NCI-H2107 (cell line): ENCODE results near the gene ZNRD2.

Experiments used
- DNase-seq: peaks from one replicate; lab custom pipeline; 2025; lab: John Stamatoyannopoulos, UW

Gene ZNRD2

DNA sequence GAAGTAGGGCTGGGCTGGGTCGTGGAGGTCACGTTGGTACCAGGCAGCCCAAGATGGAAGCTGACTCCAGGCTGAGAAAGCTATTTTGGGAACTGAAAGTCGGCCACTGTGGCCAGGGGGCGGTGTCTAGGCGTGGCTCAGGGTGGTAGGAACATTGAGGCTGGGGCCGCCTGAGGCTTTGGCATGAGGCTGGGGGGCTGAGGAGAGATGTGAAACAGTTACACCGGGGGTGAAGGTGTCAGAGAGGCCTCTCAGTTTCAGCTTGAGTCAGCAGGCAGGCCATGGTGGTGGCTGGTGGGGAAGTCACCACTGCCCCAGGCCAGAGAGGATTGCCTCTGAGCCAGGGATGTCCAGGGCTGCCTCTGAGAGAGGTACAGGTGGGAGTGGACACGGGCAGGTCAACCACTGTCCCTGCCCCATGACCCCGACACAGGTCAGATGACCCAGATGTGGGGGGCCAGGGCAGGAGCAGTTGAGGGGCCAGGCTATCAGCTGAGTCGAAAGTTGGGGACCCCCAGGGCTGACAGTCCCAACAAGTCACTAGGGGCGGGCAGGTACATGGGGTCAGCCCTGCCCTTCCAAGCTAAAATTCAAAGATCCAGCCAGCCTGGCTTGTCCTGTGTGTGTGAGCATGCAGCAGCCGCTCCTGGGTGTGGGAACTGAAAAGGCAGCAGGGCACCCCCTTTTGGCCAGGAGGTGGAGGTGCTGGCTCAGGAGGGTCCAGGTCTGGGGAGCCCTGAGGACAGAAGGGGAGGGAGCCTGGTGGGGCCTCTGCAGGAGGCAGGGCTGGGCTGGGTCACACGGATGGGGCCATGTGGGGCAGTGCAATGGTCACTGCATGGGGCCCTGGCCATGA is 18.1 kb downstream of the ZNRD2 start:
- no peak for DNase-seq

DNA sequence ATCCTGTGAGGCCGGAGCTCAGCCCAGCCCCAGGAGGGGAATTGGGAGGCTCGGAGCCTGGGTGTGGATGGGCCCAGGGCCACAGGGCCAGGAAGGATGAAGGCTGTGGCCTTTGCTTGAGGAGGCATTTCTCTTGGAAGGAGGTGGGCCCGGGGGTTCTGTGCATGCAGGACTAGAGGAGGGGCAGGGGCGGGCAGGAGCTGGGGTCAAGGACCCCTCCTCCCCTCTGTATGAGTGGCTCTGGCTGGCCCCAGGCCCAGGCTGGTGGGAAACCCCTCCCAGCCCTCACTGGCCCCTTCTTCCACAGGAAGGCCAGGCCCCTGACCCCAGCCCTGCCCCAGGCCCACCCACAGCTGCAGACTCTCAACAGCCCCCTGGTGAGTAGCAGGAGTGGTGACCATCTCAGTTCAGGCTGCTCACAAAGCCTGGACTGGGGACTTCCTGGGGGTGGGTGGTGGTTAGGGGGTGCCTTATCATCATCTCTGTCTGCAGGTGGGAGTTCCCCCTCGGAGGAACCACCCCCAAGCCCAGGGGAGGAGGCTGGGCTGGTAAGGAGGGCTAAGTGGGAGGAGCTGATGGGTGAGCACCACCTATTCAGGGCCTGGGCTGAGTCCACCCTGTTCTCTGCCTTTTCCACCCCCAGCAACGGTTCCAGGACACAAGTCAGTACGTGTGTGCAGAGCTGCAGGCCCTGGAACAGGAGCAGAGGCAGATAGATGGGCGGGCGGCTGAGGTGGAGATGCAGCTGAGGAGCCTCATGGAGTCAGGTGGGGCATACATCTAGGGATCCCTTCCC is 19.4 kb downstream of the ZNRD2 start:
- DNase-seq = no peak

DNA sequence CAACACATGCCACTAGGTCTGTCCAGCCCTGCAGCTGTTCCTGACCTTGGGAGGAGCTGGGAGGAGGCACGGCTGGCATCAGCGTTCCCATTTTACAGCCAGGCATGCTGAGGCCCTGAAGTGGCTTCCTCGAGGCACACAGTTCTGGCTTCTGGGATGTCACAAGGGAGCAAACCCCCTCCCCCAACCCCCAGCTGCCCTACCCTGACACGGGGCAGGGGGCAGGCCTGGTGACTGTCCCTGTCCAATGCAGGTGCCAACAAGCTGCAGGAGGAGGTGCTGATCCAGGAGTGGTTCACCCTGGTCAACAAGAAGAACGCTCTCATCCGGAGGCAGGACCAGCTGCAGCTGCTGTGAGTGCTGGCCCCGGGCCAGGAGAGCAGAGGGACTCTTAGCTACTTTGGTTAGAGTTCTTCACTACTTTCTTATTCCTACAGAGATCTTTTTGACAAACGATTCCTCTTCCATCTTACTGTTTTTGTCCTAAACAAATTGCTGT is 20.0 kb downstream of the ZNRD2 start:
- no peak for DNase-seq

DNA sequence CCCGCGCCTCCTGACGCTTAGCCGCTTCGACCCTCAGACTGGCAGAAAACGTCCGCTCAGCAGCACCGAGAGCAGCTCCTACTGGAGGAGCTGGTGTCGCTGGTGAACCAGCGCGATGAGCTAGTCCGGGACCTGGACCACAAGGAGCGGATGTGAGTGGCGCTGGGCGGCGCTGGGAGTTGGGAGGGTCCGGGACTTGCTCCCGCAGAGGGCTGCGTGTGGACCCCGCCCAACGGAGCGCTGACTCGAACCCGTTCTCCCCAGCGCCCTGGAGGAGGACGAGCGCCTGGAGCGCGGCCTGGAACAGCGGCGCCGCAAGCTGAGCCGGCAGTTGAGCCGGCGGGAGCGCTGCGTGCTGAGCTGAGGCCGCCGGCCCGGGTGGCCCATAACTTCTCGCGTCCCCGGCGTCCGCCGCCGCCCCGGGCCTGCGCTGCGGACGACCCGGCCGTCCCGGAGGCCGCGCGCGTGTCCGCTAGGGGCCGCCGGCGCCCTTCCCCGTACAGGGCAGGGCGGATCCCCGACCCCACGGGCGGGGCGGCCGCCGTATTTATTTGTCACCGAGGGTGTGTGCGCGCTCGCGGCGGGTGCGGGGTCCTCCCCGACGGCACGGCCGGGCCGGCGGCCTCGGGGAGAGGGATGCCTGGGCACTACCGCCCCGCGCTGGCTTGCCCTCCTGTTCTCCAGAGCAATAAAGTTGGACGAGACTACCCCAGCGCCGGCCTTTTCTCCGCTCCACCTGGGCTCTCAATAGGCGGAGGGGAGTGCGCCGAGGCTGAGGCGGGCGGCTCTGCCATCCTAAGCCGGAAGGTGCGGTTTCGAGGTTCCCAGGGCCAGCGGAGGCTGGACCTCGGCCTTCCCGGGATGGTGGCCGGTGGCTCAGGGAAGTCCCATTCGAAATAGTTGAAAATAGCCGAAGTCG is 21.9 kb downstream of the ZNRD2 start:
- no peak for DNase-seq

DNA sequence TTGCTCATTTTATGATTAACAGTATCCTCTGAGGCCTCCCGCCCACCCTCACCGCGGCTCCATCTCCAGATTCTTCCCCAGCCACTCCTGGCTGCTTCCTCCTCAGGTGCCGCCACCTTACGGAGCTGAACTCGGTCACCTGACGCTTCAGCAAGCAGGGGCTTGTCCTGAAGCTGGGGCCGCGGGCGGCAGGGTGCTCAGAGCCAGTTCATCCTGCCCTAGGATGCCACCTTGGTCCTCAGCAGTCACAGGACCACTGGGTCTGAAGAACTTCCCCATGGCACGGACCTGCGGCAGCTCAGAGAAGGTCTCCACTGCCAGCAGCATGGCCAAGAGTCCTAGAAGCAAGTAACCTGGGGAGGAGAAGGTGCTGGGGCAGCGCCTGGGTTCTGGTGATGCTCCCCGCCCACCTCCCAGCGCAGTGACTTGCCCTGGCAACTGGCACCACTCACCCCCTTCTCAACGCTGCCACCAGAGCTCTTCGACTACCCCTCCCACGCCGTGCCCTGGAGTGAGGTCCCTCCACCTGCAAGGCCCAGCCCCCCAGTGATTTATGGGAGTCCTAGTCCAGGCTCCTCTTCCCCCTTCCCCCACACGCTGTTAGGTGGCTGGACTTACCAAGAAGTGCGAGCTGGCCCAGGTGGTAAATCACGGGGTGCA is 22.7 kb downstream of the ZNRD2 start:
- DNase-seq = no peak

DNA sequence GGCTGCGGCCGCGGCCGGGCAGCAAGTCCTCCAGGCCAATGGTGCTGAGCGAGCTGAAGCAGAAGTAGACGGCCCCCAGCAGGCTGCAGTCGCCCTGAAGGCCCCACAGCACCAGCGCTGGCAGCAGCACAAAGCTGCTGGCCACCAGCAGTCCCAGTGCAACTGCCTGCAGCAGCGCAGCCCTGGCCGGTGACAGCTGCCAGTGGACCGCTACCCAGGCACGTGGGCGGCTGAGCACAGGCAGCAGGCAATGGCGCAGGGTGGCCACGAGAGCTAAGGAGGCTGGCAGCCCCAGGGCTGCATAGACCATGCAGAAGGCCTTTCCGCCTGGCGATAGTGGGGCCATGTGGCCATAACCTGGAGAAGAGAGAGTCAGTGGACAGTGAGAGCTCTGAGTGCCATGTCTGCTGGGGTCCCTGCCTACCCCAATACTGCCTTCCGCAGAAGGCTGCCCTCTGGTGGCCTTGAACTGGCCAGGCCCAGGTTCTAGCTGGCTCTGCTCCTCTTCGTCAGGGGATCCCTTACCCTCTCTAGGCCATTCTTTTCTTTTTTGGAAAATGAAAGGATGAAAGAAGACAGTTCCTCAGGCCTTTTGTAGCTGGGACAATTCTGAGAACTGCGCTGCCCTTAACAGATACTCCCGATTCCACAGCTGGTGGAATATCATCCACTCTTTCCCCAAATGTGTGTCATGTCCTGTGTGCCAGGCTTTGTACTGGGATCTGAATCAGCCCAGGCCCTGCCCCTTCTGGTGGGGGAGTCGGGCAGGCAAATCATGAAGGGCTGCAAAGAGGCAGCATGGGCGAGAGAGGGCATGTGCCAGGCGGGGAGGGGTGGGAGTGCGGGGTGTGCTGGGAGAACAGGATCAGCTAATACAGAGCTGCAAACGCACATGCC is 23.5 kb downstream of the ZNRD2 start:
- DNase-seq = no peak

DNA sequence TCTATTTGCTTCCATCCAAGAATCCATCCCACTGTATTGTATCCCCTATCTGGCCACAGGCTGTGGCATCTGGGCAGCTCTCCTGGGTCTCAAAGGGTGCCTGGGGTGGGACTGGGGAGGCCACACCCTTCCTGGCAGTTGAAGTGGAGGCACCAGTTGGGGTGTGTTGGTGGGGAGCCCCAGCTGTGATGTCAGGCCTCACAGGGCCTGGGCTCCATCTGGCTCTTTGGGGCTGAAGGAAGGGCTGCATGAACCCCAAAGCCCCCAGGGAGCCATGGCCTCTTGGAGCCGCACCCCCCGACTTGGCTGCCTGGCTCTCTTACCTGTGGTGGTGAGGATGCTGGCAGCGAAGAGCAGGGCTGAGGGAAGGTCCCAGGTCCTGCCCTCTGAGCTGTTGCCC is 24.9 kb downstream of the ZNRD2 start:
- DNase-seq = no peak

DNA sequence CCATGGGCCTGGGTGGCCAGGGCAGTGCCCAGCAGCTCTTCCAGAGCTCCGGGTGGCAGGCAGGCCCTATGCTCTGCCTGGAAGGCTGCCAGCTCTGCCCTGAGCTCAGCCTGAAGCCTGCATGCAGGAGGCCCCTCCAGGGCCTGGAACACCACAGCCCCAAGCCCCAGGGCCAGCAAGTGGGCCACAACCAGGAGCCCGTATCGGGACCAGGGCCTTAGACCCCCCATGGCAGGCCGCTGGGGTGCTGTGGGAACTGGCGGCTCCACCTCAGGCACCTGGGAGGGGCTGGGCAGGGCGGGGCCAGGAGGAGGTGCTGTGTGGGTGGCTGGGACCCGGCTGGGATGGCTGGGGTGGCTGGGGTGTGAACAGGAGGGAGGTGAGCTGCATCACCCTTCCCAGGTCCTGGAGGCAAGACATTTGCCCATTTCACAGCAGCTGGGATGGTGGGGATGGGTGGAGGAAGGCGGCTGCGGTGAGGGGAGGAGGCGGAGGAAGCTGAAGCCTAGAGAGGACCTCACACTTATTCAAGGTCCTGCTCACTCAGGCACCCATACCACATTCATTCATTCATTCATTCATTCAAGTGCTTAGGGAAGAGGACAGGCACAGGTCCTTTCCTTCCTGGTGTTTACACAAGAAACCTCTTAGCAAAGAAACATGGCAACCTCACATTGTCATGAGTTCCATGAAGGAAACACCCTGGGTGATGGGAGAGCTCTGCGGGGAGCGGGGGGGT is 25.4 kb downstream of the ZNRD2 start, which contains the start of gene KCNK7:
Gene KCNK7 (minus strand): TSS at position 258 of the 739 bp plus-strand sequence. CDS start 28 bp downstream, at position 230.
- no peak for DNase-seq

DNA sequence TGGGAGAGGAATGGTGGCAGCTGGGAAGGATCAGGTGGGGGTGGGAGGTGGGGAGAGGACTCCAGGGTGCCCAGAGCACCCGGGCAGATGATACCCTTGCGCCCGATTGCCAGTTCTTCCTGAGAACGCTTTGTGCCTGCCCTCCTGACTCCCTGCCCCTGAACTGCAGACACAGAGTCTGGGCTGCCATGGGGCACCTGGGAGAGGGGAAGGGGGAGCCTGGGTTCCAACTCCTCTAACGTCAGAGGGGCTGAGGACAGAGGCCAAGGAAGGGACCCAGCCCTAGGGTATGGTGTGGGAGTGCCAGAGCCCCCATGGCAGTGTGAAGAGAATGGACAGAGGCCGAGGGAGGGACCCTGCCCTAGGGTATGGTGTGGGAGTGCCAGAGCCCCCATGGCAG is 26.2 kb downstream of the ZNRD2 start:
- no peak for DNase-seq

DNA sequence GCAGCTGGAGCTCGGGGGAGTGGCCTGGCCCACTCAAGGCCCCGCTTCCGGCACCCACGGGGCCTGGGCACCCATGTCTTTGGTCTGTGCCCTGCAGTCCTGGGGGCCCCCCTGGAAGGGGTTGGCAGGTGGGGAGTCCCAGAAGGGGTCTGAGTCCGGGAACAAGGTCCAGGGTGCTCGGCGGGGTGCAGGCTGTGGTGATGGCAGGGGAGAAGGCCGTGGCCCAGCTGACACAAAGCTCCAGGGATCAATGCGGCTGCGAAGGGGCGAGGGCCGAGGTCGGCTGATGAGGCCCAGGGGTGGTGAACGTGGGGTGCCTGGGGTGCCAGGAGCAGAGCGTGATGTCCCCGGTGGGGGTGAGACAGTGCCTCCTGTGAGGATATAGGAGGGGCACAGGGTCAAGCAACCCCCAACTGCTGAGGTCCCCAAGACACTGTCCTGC is 28.0 kb downstream of the ZNRD2 start:
- no peak for DNase-seq

DNA sequence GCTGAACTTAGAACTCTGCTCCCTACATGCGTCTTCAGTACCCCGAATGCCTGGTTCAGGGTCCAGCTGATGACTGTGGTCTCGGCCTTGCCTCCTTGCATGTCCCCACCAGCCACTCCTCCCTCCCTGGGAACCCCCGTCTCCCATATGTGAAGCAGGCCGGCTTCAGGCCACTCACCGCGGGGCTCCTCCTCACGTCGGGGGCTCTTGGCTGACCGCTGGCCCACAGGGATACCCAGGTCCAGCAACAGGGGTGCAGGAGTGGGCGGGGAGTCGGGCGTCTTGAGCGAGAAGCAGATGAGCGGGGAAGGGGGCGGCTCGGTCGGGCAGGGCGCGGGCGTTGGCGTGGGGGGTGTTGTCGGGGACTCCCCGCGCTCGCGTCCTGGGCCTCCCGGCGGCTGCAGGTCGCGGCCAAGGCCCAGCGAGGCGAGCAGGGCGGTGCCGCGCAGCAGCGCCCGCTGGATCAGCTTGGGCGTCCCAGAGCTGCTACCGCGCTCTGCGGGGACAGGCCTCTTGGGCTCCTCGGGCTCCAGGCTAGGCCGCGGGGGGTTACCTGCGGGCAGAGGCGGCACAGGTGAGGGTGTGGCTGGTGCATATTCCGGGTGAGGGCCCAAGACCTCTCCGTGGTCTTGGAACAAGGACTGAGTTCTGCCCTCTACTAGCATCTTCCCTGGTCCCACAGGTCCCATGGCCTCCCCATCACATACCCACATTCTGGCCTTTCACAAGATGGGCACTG is 29.1 kb downstream of the ZNRD2 start:
- no peak for DNase-seq

DNA sequence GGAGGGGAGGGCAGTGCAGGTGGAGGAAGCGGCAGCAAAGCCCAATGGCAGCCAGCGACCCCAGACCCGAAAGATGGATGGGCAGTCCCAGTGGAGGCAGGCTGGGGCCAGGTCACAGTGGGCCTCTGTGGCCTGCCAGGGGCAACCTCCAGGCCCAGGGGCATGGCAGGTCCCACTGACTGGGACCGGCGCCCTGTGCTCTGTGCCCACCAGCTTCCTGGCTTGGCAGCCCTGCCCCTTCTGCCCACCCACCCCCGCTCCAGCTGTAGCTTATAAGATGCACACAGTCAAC is 29.6 kb downstream of the ZNRD2 start:
- no peak for DNase-seq

DNA sequence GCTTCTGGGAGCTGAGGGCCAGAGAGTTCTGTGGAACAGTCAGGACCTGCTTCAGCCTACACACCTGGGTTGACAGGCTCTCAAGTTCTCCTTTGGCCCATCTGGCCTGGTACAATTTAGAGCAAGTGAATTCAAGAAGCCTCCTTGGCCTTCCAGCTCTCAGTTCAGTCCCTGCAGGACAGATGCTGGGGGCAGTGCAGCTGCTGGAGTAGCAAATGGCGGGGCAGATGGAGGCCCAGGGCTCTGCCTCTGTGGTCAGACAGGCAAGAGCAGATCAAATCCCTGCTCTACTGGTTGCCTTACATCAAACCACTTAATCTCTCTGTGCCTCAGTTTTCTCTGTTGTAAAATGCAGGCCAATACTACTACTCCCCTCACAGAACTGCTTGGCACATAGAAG is 34.0 kb downstream of the ZNRD2 start:
- no peak for DNase-seq

DNA sequence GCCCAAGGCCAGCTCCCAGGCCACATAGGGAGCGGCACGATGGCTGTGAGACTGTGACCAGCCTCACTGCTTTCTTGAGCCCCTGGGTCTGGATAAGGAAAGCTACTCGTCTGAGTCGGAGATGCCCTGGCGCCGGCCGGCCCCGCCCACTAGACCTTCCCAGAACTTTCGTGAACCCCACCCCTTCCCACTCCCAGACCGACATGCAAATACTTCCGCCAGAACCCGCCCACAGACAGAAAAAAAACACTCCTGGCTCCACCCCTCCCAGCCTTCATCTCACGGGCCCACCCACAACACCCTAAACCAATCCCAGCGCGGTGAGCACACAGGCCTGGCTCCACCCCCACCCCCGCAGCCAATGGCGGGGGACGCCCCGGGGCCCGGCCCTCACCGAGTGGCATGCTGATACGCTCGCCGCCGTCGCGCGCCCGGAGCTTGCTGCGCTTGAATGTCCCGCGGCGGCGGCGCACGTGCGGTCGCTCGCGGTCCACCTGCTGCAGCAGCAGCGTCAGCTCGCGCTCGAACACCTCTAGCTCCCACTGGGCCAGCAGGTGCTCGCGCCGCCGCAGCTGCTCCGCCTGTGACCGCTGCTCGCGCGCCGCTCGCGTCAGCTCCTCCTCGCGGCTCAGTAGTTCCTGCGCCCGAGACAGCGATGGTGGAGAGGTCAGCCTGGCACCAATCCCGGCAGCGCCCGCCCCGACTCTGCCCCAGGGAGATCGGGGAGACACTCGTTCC is 36.8 kb downstream of the ZNRD2 start:
- DNase-seq = no peak

DNA sequence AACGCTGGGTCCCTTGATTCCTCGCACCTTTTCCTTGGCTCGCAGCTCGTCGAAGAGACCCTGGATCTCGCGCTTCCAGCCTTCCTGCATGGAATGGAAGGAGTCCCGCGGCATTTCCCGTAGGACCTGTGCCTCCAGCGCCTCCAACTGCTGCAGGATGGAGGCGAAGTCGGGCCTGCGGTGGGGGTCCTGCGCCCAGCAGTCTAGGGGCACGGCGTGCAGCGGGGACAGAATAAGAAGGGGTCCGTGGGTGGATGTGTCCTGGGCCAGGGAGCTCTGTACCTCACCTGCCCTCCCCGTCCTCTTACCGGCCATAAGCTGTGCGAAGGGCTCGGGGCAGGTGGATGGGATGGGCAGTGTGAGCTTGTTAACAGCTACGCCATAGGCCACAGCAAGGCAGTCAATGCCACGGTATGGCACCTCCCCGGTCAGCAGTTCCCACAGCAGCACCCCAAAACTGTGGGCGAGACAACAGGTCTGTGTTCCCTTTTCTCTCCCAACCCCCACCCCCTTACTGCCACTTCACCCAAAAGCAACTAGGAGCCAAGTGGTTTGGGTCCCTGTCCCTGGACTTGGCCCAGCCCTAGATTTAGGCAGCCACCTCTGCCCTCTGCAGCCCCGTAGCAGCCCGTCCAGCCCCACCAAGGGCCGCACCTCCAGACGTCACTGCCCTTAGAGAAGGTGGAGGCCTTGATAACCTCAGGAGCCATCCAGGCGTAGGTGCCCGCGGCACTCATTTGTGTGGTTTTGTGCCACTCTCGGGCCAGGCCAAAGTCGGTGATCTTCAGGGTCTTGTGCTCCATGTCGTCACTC is 37.5 kb downstream of the ZNRD2 start:
- DNase-seq = no peak

DNA sequence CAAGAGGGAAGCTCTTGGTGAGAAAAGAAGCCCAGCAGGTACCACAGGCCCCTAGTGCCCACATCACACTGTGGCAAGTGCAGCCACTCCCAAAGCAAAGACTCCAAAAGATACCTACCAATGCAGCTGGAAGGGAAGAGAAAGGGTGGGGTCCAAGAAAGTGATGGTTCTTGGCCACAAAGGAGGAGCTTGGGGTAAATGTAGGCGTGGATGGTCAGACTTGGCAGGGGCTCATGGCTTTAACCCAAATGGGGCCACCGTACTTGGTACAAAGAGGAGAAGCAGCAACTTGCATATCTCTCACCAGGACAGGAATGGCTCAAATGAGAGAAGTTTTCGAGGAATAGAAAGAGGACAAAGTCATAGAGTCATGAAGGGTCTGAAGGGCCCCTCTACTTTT is 39.0 kb downstream of the ZNRD2 start:
- no peak for DNase-seq

DNA sequence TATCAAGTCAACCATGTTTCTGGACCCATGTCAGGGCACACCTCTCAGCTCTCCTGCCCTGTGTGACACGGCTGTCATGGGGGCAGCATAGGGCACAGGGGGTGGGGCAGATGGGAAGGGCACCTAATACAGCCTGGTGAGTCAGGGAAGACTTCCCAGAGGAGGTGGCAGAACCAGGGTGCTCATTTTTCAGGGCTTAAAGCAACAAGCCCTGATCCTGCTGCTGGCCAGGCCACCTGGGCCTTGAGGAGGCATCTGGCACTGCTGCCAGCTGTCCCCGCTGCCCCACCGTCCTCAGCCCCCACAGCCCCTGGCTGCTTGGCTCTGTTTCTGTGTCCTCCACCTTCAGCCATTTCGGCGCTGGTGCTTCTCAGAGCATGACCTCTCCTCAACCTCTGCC is 39.4 kb downstream of the ZNRD2 start:
- no peak for DNase-seq

DNA sequence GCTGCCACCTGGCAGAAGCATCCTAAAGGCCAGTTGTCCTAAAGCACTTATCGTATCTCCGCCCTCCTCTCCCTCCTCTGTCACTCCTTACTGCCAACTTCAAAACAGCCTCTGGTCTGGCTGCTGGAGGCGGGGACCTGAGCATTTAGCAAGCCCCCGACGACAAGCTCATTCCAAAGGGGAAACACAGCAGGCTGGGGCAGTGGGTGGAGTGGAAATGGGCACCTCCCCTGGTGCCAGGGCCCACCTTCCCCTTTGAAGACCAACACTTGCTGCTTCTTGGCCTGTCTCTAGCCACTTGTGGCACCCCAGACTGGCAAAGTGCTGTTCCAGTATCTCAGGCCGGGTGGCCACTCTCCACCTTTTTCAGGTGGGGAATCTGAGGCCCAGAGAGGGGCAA is 40.1 kb downstream of the ZNRD2 start:
- DNase-seq = no peak
